ENCODE results near the gene NUDT22.
A peak's percentile ranks its signal among the peaks of the same experiment; 100 is the strongest.

NUDT22 gene, protein sequence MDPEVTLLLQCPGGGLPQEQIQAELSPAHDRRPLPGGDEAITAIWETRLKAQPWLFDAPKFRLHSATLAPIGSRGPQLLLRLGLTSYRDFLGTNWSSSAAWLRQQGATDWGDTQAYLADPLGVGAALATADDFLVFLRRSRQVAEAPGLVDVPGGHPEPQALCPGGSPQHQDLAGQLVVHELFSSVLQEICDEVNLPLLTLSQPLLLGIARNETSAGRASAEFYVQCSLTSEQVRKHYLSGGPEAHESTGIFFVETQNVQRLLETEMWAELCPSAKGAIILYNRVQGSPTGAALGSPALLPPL

DNA sequence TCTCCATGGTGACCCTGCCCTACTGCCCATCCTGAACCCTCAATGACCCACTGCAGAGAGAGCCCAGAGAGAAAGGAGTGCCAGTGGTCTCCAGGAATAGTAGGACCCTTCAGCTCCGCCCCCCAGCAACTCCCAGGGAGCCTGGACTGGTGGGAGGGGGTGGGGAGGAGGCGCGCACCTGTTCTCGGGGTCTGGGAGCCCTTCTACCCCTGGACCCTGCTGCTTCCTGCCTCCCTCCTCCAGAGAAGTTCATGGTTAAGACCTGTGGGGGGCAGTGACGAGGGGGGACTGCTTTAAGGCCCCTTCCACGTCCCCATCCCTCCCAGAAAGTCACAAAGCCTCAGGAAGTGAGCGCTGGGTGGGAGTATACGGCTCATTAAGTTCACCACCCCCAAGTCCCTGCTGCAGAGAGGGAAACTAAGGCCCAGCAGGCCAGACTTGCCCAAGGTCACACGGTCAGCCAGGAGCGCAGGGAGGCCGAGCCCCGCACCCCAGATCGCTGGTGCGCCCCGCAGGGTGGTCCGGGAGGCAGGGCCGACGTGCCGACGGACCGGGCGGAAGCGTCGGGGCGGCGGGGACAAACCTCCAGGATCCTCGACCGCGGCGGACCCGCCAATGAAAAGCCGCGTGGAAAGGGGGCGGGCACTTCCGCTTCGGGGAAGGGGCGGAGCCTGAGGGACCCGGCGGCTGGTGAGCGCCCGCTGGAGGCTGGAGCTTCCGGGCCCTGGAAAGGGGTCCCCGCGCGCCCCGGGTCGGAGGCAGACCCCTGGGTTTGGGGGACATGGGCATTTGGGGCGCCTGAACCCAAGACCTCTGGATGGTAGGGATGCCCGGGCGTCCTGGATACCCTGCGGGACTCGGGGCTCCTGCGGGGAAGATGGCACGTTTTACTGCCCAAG is at the start of gene NUDT22, which contains the start of gene TRPT1:
Gene NUDT22, plus strand, starts transcription at position 667 of the 899 bp plus-strand sequence. CDS start 379 bp downstream, outside the sequence.
Gene TRPT1, minus strand, starts transcription at position 579 of the 899 bp plus-strand sequence. Its CDS starts 326 bp downstream, at position 253.
- DNase-seq = peak; percentile 93 to 96

- DNase-seq = no peak
Measured at GRCh38 chr11:64176751-64177150, 49.3 kb upstream of the NUDT22 start.

DNA sequence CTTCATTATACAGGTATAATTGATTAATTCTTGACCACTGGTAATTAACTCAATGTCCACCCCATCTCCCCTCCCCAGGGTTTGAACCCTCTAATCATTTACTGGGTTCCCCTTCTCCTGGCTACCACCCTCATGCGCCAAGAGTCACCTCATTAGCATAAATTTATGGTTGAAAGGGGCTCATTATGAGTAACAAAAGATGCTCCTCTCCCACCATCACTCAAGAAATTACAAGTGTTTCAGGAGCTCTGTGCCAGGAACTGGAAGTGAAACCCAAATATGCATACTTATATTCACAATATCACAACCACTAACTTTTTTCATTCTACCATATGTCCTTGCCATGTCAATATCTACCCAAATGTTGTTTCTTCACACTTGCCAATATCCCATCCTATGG is 47.9 kb upstream of the NUDT22 start:
- DNase-seq = no peak

DNA sequence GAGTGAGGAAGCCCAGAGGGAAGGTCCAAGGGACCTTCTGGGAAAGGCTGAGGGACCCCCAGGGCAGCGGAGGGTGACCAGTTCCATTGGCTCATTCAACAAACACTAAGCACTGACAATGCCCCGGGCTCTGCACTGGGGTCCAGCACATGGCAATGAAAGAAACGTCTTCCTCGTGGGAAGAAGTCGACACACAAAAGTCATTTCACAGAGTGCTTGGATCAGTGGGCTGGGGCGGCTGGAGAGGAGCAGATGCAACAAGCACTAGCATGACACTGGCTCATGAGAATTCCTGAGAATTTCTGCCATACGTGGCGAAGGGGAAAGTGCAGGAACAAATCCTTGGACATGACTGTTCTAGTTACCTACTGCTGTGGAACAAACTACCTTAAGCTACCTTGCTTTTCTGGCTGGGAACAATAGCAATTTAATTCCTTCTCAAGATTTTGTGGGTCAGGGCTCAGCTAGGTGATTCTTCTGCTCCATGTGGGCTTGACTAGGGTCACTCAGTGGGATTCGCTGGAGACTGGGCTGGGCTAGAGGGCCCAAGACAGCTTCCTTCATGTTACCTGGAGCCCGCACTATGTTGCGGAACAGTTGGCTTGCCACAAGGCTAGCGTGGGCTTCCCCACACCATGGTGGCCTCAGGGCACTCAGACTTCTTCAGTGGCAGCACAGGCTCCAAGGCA is 47.0 kb upstream of the NUDT22 start:
- no peak for DNase-seq

DNA sequence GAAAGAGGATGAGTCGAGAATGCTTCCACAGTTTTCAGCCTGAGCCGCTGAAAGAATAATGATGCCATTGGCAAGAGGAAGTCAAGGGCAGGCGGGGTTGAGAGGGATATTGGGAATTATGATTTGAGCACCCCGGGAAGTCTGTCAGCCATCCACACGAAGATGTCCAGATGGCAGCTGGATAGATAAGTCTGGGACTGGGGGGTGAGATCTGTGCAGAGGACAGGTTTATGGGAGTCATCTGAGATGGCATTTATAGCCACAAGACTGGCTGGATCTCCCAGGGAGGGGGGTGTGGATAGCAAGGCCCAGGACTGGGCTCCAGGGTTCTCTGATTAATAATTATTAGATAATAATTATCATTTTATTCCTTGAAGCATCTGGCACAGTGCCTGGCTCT is 45.2 kb upstream of the NUDT22 start:
- DNase-seq = no peak

GRCh38 chr11:64181506-64182411 is 44.3 kb upstream of the NUDT22 start:
- peak in 1 of 2 donors; percentile 47 for DNase-seq

DNA sequence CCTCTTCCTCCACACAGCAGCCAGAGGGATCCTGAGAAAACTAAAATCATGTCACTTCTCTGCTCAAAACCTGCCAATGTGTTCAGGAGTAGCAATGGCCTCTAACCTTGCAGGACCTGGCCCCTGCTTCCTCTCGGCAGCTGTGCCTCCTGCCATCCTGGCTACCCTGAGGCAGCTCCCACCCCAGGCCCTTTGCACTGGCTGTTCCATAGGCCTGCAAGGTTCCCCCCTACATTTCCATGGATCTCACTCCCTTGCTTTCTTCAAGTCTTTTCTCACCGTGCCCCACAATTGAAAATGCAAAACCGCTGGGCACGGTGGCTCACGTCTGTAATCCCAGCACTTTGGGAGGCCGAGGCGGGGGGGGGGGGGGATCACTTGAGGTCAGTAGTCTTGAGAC is 42.2 kb upstream of the NUDT22 start:
- DNase-seq = no peak

DNA sequence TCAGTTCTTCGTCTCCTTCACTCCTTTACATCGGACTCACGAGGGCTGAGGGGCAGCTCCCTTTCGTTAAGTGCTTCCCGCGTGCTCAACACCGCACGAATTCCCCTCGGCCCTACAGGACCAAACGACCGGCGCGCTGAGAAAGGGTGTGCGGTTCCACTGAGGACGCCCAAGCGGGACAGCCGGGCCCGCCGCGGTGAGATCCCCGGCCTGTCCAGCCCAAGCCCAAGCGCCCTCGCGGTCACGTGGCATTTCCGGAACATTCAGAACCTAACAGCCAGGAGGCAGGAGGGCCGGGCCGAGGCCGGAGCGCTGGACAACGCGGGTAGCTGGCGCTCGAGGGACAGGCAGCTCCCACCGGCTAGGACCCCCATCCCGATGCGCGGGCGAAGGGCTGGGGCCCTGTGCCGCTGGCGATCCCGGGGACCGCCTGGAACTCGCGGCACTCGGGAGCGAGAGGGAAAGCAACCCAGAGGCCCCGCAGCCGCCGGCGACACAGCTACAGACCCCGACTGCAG is 40.8 kb upstream of the NUDT22 start:
- peak; percentile 20 to 33 for DNase-seq

DNA sequence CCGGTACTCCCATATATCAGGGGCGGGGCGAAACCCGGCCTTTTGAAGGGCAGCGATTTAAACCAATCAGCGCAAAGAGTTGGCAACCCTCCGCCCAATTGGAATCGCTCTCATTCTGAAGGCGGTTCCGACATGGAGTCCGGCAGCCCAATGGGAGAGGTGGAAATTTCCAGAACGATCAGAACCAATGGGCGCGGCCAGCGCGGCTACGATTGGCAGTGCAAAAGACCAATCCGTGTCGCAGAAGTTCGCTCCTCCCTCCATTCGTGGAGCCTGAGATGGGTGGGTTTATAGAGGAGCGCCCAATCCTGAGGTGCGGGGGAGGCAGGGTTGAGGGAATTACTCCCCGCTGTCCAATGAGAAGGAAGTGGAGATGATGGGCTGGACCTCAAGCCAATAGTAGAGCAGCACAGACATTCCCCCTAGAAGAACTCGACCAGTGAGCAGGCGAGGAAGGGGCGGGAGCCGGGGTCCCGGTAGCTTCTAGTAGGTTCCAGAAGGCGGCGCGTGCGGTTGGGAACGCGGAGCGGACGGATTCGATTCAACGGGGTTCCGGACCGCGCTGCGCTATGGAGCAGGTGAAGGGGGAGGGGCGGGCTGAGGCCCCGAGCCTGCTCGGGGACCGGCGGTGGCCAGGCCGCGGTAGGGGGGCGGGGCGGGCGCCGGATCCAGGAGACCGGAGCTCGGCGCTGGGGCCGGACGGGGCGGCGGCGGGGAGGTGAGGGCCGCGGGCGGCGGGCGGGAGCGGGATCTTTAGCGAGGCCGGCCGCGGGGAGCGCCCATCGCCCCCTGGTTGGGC is 40.2 kb upstream of the NUDT22 start, which contains the start of gene STIP1:
Gene STIP1, plus strand, starts transcription at position 479 of the 799 bp plus-strand sequence. Its CDS starts 91 bp downstream, at position 570.
- DNase-seq = peak; percentile 97 to 98

GRCh38 chr11:64186492-64187165 is 39.4 kb upstream of the NUDT22 start:
- peak; percentile 18 to 41 for DNase-seq

- DNase-seq = no peak
Measured at GRCh38 chr11:64192434-64192833, 33.6 kb upstream of the NUDT22 start.

DNA sequence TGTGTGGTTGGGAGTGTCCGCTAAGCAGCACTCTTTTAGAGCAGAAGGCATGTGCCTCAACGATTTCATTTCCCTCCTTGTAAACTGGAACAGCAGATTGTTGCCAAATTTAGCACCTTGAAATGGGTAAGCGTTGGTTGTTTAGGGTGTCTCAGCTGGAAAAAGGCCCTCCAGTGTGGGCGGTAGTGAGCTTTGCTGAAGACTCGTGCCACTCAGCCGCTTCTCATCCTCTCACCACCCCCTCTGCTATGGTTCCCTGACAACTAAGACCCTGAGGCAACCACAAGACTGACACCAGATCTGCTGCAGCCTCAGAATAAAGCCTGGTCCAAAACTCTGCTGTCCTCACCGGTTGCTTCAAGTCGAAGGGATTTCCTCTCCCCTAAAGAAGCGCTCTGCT is 29.4 kb upstream of the NUDT22 start:
- DNase-seq = no peak

- no peak for DNase-seq
Measured at GRCh38 chr11:64198511-64198910, 27.6 kb upstream of the NUDT22 start.

DNA sequence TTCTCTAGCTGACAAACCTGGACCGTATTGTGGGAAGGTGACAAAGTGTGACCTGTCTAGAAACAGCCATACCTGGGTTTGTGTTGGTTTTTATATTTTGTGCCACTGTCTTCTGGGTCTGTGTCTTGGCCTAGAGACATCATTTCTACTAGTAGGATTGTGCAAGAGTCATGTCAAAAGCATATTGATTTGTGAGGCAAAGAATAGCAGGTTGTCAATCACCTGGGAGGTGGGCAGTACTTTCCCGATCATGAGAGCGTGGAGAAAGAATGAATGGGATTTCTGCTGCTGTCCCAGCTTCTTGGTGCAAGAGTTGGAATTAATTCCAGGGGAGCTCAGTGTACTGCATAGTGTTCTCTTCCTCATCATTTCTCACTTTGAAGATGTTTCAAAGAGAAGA is 24.5 kb upstream of the NUDT22 start:
- DNase-seq = no peak

- no peak for DNase-seq
Measured at GRCh38 chr11:64202992-64203391, 23.1 kb upstream of the NUDT22 start.

GRCh38 chr11:64203421-64204079 is 22.5 kb upstream of the NUDT22 start:
- DNase-seq = no peak

- no peak for DNase-seq
Measured at GRCh38 chr11:64204080-64204440, 22.0 kb upstream of the NUDT22 start.

DNA sequence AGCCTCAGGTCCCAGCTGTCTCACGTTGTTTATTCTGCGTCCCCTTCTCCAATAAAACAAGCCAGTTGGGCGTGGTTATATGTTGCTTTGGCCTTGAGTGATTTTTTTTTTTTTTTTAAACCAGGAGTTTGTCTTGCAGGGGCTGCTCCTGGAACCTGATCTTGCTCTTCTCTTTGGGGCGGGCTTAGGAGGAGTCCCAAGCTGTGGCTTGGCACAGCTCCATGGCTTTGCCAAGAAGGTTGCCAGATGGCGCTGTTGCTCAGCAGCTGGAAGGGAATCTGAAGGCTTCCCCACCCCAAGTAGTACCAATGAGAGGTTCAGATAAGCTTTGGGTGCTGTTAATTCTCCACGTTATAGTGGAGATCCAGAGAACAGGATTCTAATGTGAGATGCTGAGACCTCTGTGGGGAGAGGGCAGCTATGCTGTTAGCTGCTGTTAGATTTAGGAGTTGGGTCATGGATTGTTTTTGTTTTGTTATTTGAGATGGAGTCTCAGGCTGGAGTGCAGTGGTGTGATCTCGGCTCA is 21.5 kb upstream of the NUDT22 start:
- DNase-seq = peak; percentile 64 to 72

DNA sequence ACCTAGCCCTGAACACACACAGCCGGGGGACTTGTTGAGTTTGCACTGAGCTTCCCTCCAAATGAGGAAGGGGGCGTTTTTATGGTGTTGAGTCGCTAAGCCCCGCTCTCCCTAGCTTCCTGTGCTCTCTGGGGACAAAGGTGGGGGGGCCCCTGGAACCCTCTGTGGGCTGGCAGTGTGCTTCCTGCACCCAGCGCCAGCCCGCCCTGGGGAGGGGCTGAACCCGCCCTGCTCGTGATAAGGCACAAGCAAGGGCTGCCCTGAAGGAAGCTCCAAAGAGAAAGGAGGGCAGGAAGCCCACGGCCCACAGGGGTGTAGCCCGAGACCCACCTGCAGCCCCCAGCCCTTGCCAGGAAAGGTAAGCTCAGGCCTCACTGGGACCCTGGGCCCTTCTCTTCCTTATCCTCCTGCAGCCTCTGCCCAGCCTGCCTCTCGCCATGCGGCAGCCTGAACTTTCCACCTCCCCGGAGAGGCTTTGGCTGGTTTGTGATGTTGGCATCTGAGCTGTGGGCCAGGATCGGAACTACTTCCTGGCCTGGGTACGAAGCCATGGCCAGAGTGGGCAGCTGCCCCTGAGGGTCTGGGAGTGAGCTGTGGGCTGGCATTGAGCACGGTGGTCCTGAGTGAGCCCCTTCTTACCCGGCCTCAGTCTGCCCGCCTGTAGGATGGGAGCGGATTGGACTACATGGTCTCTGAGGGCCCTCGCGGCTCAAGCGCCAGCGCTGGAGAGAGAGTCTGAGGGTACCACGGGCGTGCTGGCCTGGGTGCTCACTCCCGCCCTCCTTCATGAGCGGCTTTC is 19.4 kb upstream of the NUDT22 start, which contains the start of gene FERMT3:
Gene FERMT3, plus strand, starts transcription at position 265 of the 799 bp plus-strand sequence. CDS start 644 bp downstream, outside the sequence.
- peak; percentile 59 to 66 for DNase-seq

Data from stimulated activated CD4-positive, alpha-beta T cell treated with anti-CD3 and anti-CD28 coated beads, Interleukin-2, amount 100 ng/mL, for 48 hours (primary cell).